Measurements from ENCODE around the gene ZNF727. TPM values are rescaled to one million over a fixed set of nuclear protein-coding genes. Genes with fewer than 3 reads are reported as not detected.
A peak's percentile ranks its signal among the peaks of the same experiment; 100 is the strongest.
"Not testable (repeated sequence)": the region's sequence is repeated elsewhere in the genome, so short reads cannot be mapped to it uniquely, and the experiment has no call there.

ZNF727 gene
- total RNA-seq, 2 donors from 2014 or later, result 7.3 to 7.8 TPM

DNA sequence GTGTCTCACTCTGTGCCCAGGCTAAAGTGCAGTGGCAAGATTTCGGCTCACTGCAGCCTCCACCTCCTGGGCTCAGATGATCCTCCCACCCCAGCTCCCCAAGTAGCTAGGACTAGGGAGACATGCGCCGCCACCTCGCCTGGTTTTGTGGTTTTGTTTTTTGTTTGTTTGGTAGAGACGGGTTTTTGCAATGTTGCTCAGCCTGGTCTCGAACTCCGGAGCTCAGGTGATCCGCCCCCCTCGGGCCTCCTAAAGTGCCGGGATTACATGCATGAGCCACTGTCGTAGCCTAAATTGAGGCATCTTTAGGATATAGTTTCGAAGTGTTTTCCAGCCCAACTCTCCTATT, 781 bp downstream of the ZNF727 start:
- TF ChIP-seq, protein P1, sequence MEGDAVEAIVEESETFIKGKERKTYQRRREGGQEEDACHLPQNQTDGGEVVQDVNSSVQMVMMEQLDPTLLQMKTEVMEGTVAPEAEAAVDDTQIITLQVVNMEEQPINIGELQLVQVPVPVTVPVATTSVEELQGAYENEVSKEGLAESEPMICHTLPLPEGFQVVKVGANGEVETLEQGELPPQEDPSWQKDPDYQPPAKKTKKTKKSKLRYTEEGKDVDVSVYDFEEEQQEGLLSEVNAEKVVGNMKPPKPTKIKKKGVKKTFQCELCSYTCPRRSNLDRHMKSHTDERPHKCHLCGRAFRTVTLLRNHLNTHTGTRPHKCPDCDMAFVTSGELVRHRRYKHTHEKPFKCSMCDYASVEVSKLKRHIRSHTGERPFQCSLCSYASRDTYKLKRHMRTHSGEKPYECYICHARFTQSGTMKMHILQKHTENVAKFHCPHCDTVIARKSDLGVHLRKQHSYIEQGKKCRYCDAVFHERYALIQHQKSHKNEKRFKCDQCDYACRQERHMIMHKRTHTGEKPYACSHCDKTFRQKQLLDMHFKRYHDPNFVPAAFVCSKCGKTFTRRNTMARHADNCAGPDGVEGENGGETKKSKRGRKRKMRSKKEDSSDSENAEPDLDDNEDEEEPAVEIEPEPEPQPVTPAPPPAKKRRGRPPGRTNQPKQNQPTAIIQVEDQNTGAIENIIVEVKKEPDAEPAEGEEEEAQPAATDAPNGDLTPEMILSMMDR (IDR thresholded peaks at IDR 0.05), result no peak
- TF ChIP-seq POLR2A (IDR thresholded peaks at IDR 0.05), result no peak
- no peak for TF ChIP-seq POLR2AphosphoS5 (IDR thresholded peaks at IDR 0.05)
- DNase-seq (ENCODE audit: low spot score), result no peak
- WGBS, result 27% methylated on average over 12 of the region's 12 CpGs
- intact Hi-C loops (cut with DNase I), result no loop called here
- Histone ChIP-seq H3K4me3 (peak overlapping the region; percentile 31 to 43), H3K27ac (peak overlapping the region; percentile 63 to 72), H3K27me3 (replicated peaks; ENCODE audit: insufficient read depth) (no peaks in the 10 kb centered on the region), H3K4me1 (replicated peaks) (no peaks in the 10 kb centered on the region), H3K9me3 (no peaks in the 10 kb centered on the region), H3K36me3 (no peaks in the 10 kb centered on the region)

DNA sequence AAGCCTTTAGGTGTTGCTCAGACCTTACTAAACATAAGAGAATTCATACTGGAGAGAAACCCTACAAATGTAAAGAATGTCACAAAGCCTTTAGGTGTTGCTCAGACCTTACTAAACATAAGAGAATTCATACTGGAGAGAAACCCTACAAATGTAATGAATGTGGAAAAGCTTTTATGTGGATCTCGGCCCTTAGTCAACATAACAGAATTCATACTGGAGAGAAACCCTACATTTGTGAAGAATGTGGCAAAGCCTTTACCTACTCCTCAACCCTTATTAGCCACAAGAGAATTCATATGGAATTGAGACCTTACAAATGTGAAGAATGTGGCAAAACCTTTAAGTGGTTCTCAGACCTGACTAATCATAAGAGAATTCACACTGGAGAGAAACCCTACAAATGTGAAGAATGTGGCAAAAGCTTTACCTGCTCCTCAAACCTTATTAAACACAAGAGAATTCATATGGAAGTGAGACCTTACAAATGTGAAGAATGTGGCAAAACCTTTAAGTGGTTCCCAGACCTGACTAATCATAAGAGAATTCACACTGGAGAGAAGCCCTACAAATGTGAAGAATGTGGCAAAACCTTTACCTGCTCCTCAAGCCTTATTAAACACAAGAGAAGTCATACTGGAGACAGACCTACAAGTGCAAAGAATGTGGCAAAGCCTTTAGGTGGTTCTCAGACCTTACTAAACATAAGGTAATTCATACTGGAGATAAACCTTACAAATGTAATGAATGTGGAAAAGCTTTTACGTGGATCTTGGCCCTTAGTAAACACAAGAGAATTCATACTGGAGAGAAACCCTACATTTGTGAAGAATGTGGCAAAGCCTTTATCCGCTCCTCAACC, 32.8 kb downstream of the ZNF727 start:
- DNase-seq (ENCODE audit: low spot score); H3K27me3 ChIP-seq (replicated peaks; ENCODE audit: insufficient read depth); H3K36me3 ChIP-seq; H3K4me1 ChIP-seq (replicated peaks); H3K4me3 ChIP-seq; H3K27ac ChIP-seq; intact Hi-C loops (cut with DNase I); H3K9me3 ChIP-seq: not testable (repeated sequence)
- 86% methylated on average over 3 of the region's 3 CpGs for WGBS

DNA sequence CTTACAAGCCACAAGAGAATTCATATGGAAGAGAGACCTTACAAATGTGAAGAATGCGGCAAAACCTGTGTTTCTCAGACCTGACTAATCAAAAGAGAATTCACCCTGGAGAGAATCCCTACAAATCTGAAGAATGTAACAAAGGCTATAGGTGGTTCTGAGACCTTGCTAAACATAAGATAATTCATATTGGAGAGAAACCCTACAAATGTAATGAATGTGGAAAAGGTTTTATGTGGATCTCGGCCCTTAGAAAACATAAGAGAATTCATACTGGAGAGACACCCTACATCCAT, 33.4 kb downstream of the ZNF727 start:
- no peaks in the 10 kb centered on the region for H3K36me3 ChIP-seq
- H3K27me3 ChIP-seq (replicated peaks; ENCODE audit: insufficient read depth), result no peaks in the 10 kb centered on the region
- H3K4me3 ChIP-seq, result no peak overlapping the region
- no peak for DNase-seq (ENCODE audit: low spot score)
- intact Hi-C loops (cut with DNase I), result no loop called here
- H3K9me3 ChIP-seq, result no peaks in the 10 kb centered on the region
- no peaks in the 10 kb centered on the region for H3K4me1 ChIP-seq (replicated peaks)
- TF ChIP-seq POLR2A (IDR thresholded peaks at IDR 0.05) (no peak), POLR2AphosphoS5 (IDR thresholded peaks at IDR 0.05) (no peak)
- TF ChIP-seq, protein P1 (IDR thresholded peaks at IDR 0.05), result no peak
- WGBS, result 87% methylated on average over 2 of the region's 2 CpGs
- no peak overlapping the region for H3K27ac ChIP-seq

DNA sequence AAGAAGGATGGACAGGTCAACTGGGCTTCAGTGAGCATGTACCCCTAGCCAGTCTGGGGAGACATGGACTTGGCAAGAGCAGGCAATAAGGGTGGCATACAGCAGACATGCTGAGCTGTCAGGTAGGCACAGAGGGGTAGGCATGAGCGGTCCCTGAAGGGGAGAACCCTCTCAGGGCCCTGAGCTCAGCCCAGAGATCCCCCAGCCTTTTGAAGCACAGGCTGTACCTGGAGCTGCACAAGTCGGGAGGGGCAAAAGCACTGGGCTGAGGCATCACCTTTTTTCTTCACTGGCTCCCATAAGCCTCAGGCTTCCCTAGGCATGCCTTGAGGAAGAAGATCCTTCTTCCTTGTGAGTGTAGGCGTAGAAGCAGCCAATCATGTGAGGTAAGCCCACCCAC, 42.3 kb downstream of the ZNF727 start:
- TF ChIP-seq, protein P1 (IDR thresholded peaks at IDR 0.05), result no peak
- TF ChIP-seq POLR2AphosphoS5 (IDR thresholded peaks at IDR 0.05), result no peak
- TF ChIP-seq POLR2A (IDR thresholded peaks at IDR 0.05), result no peak
- Histone ChIP-seq H3K36me3 (no peaks in the 10 kb centered on the region), H3K4me1 (replicated peaks) (no peaks in the 10 kb centered on the region), H3K9me3 (no peaks in the 10 kb centered on the region), H3K4me3 (no peak overlapping the region), H3K27ac (no peak overlapping the region), H3K27me3 (replicated peaks; ENCODE audit: insufficient read depth) (no peaks in the 10 kb centered on the region)
- intact Hi-C loops (cut with DNase I), result no loop called here
- no peak for DNase-seq (ENCODE audit: low spot score)
- WGBS, result 71% methylated on average over 3 of the region's 3 CpGs

DNA sequence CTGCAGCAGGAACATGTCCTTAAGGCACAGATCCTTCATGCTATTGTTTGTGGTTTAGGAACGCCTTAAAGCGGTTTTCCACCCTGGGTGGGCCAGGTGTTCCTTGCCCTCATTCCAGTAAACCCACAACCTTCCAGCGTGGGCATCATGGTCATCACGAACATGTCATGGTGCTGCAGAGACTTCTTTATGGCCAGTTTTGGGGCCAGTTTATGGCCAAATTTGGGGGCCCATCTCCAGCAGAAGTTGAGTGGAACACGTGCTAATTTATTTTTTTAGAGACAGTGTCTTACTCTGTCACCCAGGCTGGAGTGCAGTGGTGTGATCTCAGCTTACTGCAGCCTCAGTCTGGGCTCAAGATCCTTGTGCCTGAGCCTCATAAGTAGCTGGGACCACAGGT, 43.6 kb downstream of the ZNF727 start:
- DNase-seq (ENCODE audit: low spot score); intact Hi-C loops (cut with DNase I): not testable (repeated sequence)

More for the DNA sequence above, 43.6 kb downstream of the ZNF727 start:
- not testable (repeated sequence) for H3K4me1 ChIP-seq (replicated peaks); H3K36me3 ChIP-seq; H3K27ac ChIP-seq; H3K9me3 ChIP-seq; H3K4me3 ChIP-seq; H3K27me3 ChIP-seq (replicated peaks; ENCODE audit: insufficient read depth)
- WGBS, result 93% methylated on average over 5 of the region's 5 CpGs

Other genes starting within 250 kb of the ZNF727 start
- not detected for gene ZNF722, start 46.6 kb upstream of the ZNF727 start, total RNA-seq
- gene ZNF735, start 161.8 kb downstream of the ZNF727 start, total RNA-seq, result not detected
- gene ZNF679, start 183.0 kb downstream of the ZNF727 start, total RNA-seq, result not detected

Measured in prostate gland (tissue), 2 donors.